K562 (cell line): ENCODE measurements around the gene BBOX1. TPM values are rescaled to one million over a fixed set of nuclear protein-coding genes. Genes with fewer than 3 reads are reported as not detected.

Experiments used
- ATAC-seq: fragments of 200-7000 bp; cut with Tn5 transposase; 3 replicates; pipeline ENCODE4 v1.9.1; 2020; ENCODE audit warnings: moderate library complexity
- BruUV-seq: library from RNA; stranded (reverse); fragments of 400-500 nt; replicated peaks from 2 replicates; lab custom pipeline; 2021; lab: Mats Ljungman, UMichigan
- CTCF ChIA-PET: fragments of 300-600 bp; formaldehyde crosslinking; extraction: SDS; loops from one replicate; lab custom pipeline; 2021; ENCODE audit warnings: low intra/inter-chr PET ratio; lab: Yijun Ruan, JAX
- POLR2A ChIA-PET: fragments of 300-600, 350-650 bp; sonication (Branson Sonifier 250); formaldehyde crosslinking; extraction: SDS; loops from one replicate; lab custom pipeline; 2021; ENCODE audit warnings: antibody characterized with exemption, inconsistent platforms; lab: Yijun Ruan, JAX
- DNase-seq, 4 experiments: peaks; one replicate each; pipeline versions ENCODE4 v3.0.0 to v3.0.0-alpha.2; 2011 to 2018; ENCODE audit warnings: low spot score in 3 of 4, mixed read lengths in 3 of 4; ENCODE audit errors: extremely low read depth in 1 of 4
- FAIRE-seq: peaks from 2 replicates; lab custom pipeline; 2011; peaks lifted over from hg19 to GRCh38; lab: Jason Lieb, UNC
- H2AFZ ChIP-seq: 2 replicates; pipeline ENCODE4 v1.6.0; 2011; ENCODE audit warnings: low read depth, low read length, control low read depth, inconsistent platforms
- H3K27ac ChIP-seq: fragments of 200-600 bp; 3 replicates; pipeline ENCODE4 v1.8.0; 2011; ENCODE audit warnings: low read depth, mild to moderate bottlenecking, control low read depth, inconsistent platforms, low read length, moderate library complexity, mixed read lengths; ENCODE audit errors: extremely low read depth
- H3K27me3 ChIP-seq, 2 experiments: fragments of 300-600 bp in 1 of 2; 2 replicates in 1 of 2; 3 replicates in 1 of 2; pipeline versions ENCODE4 v1.6.0 to v1.8.0; 2011; ENCODE audit warnings: inconsistent platforms in 2 of 2, low read length in 2 of 2, mild to moderate bottlenecking in 1 of 2, mixed read lengths in 1 of 2, moderate library complexity in 1 of 2; ENCODE audit not compliant: control insufficient read depth in 2 of 2, insufficient read depth in 2 of 2
- H3K36me3 ChIP-seq: fragments of 300-600 bp; 3 replicates; pipeline ENCODE4 v1.8.0; 2011; ENCODE audit warnings: mild to moderate bottlenecking, low read length, inconsistent platforms; ENCODE audit not compliant: control insufficient read depth, insufficient read depth
- H3K4me1 ChIP-seq, 2 experiments: fragments of 200-600 bp in 1 of 2; replicated peaks in 1 of 2; 2 replicates in 1 of 2; 3 replicates in 1 of 2; pipeline versions ENCODE4 v1.5.1 to v1.8.0; 2011; ENCODE audit warnings: inconsistent platforms in 2 of 2, low read length in 2 of 2, mild to moderate bottlenecking in 1 of 2, mixed read lengths in 1 of 2, moderate library complexity in 1 of 2; ENCODE audit not compliant: control insufficient read depth in 2 of 2, insufficient read depth in 2 of 2
- H3K4me2 ChIP-seq: 2 replicates; pipeline ENCODE4 v1.6.1; 2011; ENCODE audit warnings: low read length, control low read depth, inconsistent platforms, mixed read lengths; ENCODE audit not compliant: insufficient read depth
- H3K4me3 ChIP-seq: fragments of 200-600 bp; sonication (generic), shearing (Covaris generic); 2 replicates; pipeline ENCODE4 v1.5.1; 2016; ENCODE audit warnings: control low read depth, inconsistent platforms
- H3K79me2 ChIP-seq: fragments of 200-600 bp; 3 replicates; pipeline ENCODE4 v1.8.0; 2011; ENCODE audit warnings: low read length, inconsistent platforms; ENCODE audit not compliant: control insufficient read depth, insufficient read depth
- H3K9ac ChIP-seq, 2 experiments: 2 replicates each; pipeline versions ENCODE4 v1.6.0 to v1.6.1; 2011; ENCODE audit warnings: low read depth in 2 of 2, low read length in 2 of 2, control low read depth in 1 of 2, inconsistent platforms in 1 of 2, mild to moderate bottlenecking in 1 of 2, mixed read lengths in 1 of 2; ENCODE audit not compliant: insufficient read depth in 1 of 2
- H3K9me1 ChIP-seq: one replicate; pipeline ENCODE4 v1.6.0; 2011; ENCODE audit warnings: inconsistent platforms, mild to moderate bottlenecking, low read length, moderate library complexity; ENCODE audit not compliant: control insufficient read depth, insufficient read depth
- H3K9me3 ChIP-seq: replicated peaks from 2 replicates; pipeline ENCODE4 v1.5.1; 2011; ENCODE audit warnings: low read depth, low read length, inconsistent platforms; ENCODE audit not compliant: control insufficient read depth, insufficient read depth
- H4K20me1 ChIP-seq: replicated peaks from 2 replicates; pipeline ENCODE4 v1.6.1; 2011; ENCODE audit warnings: low read length, inconsistent platforms, mixed read lengths; ENCODE audit not compliant: control insufficient read depth, insufficient read depth
- ARNT ChIP-seq, 2 experiments: fragments of 450-650 bp; IDR thresholded peaks; 2 replicates each; pipeline ENCODE4 v1.6.1; 2016; ENCODE audit warnings: mild to moderate bottlenecking in 1 of 2
- BRF1 ChIP-seq: IDR thresholded peaks from 3 replicates; pipeline ENCODE4 v1.6.1; 2011; ENCODE audit warnings: borderline replicate concordance, mild to moderate bottlenecking; ENCODE audit not compliant: insufficient read length; ENCODE audit errors: extremely low read depth
- C11orf30 ChIP-seq: fragments of 450-650 bp; IDR thresholded peaks from 2 replicates; pipeline ENCODE4 v1.6.1; 2016; ENCODE audit warnings: low read depth, mild to moderate bottlenecking
- DIDO1 ChIP-seq: fragments of 450-650 bp; IDR thresholded peaks from 2 replicates; pipeline ENCODE4 v1.6.1; 2016; ENCODE audit warnings: low read depth, missing biosample characterization, missing genetic modification characterization
- FUS ChIP-seq: fragments of 200-400 bp; formaldehyde crosslinking; optimal IDR thresholded peaks from 2 replicates; pipeline ENCODE3; 2017; ENCODE audit warnings: low read depth, low read length
- HDAC3 ChIP-seq: fragments of 450-650 bp; IDR thresholded peaks from 2 replicates; pipeline ENCODE4 v1.6.1; 2018; ENCODE audit warnings: borderline replicate concordance, mild to moderate bottlenecking, moderate library complexity; ENCODE audit not compliant: partially characterized antibody
- JUNB ChIP-seq: fragments of 450-650 bp; formaldehyde crosslinking; conservative IDR thresholded peaks from 2 replicates; pipeline ENCODE4 v1.4.0; 2020; ENCODE audit warnings: mild to moderate bottlenecking
- LEF1 ChIP-seq: fragments of 450-650 bp; IDR thresholded peaks from 2 replicates; pipeline ENCODE4 v1.6.1; 2016; ENCODE audit warnings: mild to moderate bottlenecking
- MYC ChIP-seq, 2 experiments: fragments of 250-450 bp in 1 of 2; sonication (Bioruptor Pico) in 1 of 2; IDR thresholded peaks; 2 replicates each; pipeline versions ENCODE4 v1.5.1 to v1.6.1; 2012 to 2021; ENCODE audit warnings: low read depth in 2 of 2, borderline replicate concordance in 1 of 2, improper control_type of control experiment in 1 of 2, low read length in 1 of 2, mild to moderate bottlenecking in 1 of 2, moderate library complexity in 1 of 2
- PRMT5 ChIP-seq: sonication (generic); formaldehyde crosslinking; IDR thresholded peaks from 2 replicates; pipeline ENCODE4 v1.5.0; 2020; ENCODE audit warnings: missing genetic modification reagents
- SMAD1 ChIP-seq: fragments of 150-350 bp; IDR thresholded peaks from 2 replicates; pipeline ENCODE4 v1.6.1; 2014; ENCODE audit warnings: low read length, low read depth; ENCODE audit not compliant: partially characterized antibody
- SRF ChIP-seq, 2 experiments: fragments of 250-450, 450-650 bp in 1 of 2; sonication (Bioruptor Pico) in 1 of 2; sonication (generic) in 1 of 2; formaldehyde crosslinking; IDR thresholded peaks; 2 replicates each; pipeline versions ENCODE4 v1.5.0 to v1.5.1; 2020 to 2022; ENCODE audit warnings: mild to moderate bottlenecking in 1 of 2, missing genetic modification reagents in 1 of 2
- TRIM24 ChIP-seq, 2 experiments: fragments of 450-650 bp; IDR thresholded peaks; 2 replicates each; pipeline ENCODE4 v1.6.1; 2016
- YY1 ChIP-seq, 3 experiments: IDR thresholded peaks; 2 replicates each; pipeline ENCODE4 v1.6.1; 2011; ENCODE audit warnings: low read length in 2 of 3, mild to moderate bottlenecking in 2 of 3, moderate library complexity in 2 of 3, borderline replicate concordance in 1 of 3, control low read depth in 1 of 3, low read depth in 1 of 3; ENCODE audit not compliant: insufficient read depth in 3 of 3, insufficient replicate concordance in 2 of 3, control insufficient read depth in 1 of 3, insufficient read length in 1 of 3; ENCODE audit errors: extremely low read depth in 1 of 3
- ZNF780A ChIP-seq: fragments of 250-450 bp; sonication (Bioruptor Pico); IDR thresholded peaks from 2 replicates; pipeline ENCODE4 v1.5.0; 2021; ENCODE audit warnings: mild to moderate bottlenecking
- WGBS: fragments of 100-300 bp; shearing (Covaris generic); methylation state at CpG from one replicate; pipeline ENCODE4 v1.1.6; 2016; ENCODE audit warnings: low coverage, mixed read lengths; ENCODE audit not compliant: insufficient coverage; ENCODE audit errors: missing lambda C conversion rate; 5-methylcytosine and 5-hydroxymethylcytosine counted together
- in situ Hi-C: fragments of 300-500 bp; cut with MboI; formaldehyde crosslinking; loops from 4 replicates; pipeline ENCODE4 v1.15.0; 2018; ENCODE audit warnings: inconsistent platforms, mixed read lengths
- intact Hi-C: fragments of 100-400 bp; cut with micrococcal nuclease; formaldehyde crosslinking; loops from 2 replicates; pipeline ENCODE4 v1.14.2; 2022
- polyA plus RNA-seq, 8 experiments: library from polyadenylated mRNA; depleted of rRNA in 4 of 8; stranded (reverse) in 5 of 8; unstranded in 3 of 8; fragments of >200 nt; fragmentation: Nextera tagmentation in 2 of 8; fragmentation: Illumina TruSeq in 1 of 8; extraction: Ambion mirVana in 2 of 8; extraction: Trizol in 1 of 8; gene quantifications; 2 replicates each; pipeline versions ENCODE4 v1.2.1 to v1.2.3, GENCODE V29; 2011 to 2014; ENCODE audit warnings: inconsistent platforms in 1 of 8, missing spikeins in 1 of 8
- total RNA-seq, 7 experiments: library from RNA; depleted of rRNA in 6 of 7; stranded (reverse); fragments of >200 nt in 6 of 7; fragmentation: Illumina TruSeq in 2 of 7; extraction: Trizol in 2 of 7; gene quantifications; 2 replicates each; pipeline versions ENCODE4 v1.2.1 to v1.2.3, GENCODE V29; 2011 to 2021; ENCODE audit warnings: low replicate concordance in 1 of 7
- TF ChIP-seq, protein P1 (sequence below): fragments of 250-450 bp; sonication (Bioruptor Pico); IDR thresholded peaks from 2 replicates; pipeline ENCODE4 v1.5.0; 2022; ENCODE audit warnings: mild to moderate bottlenecking
- TF ChIP-seq, protein P2 (sequence below), 2 experiments: fragments of 450-650 bp; IDR thresholded peaks; 2 replicates each; pipeline ENCODE4 v1.6.1; 2016

The BBOX1 gene
- total and polyA plus RNA-seq, 9 of the 15 experiments (the other 6 are each of a cell fraction or from before 2014, with no cell fraction given), result not detected

DNA sequence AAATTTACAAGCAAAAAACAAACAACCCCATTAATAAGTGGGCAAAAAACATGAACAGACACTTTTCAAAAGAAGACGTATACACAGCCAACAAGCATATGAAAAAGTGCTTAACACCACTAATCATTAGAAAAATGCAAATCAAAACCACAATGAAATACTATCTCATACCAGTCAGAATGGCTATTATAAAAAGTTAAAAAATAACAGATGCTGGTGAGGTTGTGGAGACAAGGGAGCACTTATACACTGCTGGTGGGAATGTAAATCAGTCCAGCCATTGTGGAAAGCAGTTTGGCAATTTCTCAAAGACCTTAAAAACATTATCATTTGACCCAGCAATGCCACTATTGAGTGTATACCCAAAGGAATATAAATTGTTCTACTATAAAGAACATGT, 72.3 kb downstream of the BBOX1 start:
- Histone ChIP-seq H3K9me3 (no peaks in the 10 kb centered on the region; the same call in 1 of the 2 replicates), H3K4me3 (no peak overlapping the region), H3K4me2 (no peak overlapping the region), H3K9ac (no peak overlapping the region), H3K27me3 (no peaks in the 10 kb centered on the region), H3K9me1 (no peaks in the 10 kb centered on the region), H3K36me3 (no peaks in the 10 kb centered on the region), H3K4me1 (no peaks in the 10 kb centered on the region), H3K27ac (no peak overlapping the region), H3K79me2 (no peaks in the 10 kb centered on the region), H2AFZ (no peak overlapping the region), H4K20me1 (no peaks in the 10 kb centered on the region)
- intact Hi-C loops, result no loop called here
- TF ChIP-seq C11orf30 (no peak), TRIM24 (IDR thresholded peaks at IDR 0.05) (no peak), BRF1 (no peak), LEF1 (no peak), YY1 (IDR thresholded peaks at IDR 0.05; ENCODE audit: borderline replicate concordance in 1 of 3, control insufficient read depth in 1 of 3, extremely low read depth in 1 of 3, insufficient read depth in 3 of 3, insufficient read length in 1 of 3, insufficient replicate concordance in 2 of 3, low read depth in 1 of 3, low read length in 2 of 3) (no peak), PRMT5 (CRISPR knock-in tag) (no peak), HDAC3 (no peak), MYC (IDR thresholded peaks at IDR 0.05; ENCODE audit: low read depth, low read length) (no peak), MYC (CRISPR knock-in tag; IDR thresholded peaks at IDR 0.05; ENCODE audit: borderline replicate concordance, low read depth) (no peak), JUNB (no peak), FUS (no peak), SRF (CRISPR knock-in tag; IDR thresholded peaks at IDR 0.05) (no peak), SMAD1 (no peak), ARNT (IDR thresholded peaks at IDR 0.05) (no peak), ZNF780A (CRISPR knock-in tag) (no peak), DIDO1 (tag) (no peak)
- TF ChIP-seq, protein P1, sequence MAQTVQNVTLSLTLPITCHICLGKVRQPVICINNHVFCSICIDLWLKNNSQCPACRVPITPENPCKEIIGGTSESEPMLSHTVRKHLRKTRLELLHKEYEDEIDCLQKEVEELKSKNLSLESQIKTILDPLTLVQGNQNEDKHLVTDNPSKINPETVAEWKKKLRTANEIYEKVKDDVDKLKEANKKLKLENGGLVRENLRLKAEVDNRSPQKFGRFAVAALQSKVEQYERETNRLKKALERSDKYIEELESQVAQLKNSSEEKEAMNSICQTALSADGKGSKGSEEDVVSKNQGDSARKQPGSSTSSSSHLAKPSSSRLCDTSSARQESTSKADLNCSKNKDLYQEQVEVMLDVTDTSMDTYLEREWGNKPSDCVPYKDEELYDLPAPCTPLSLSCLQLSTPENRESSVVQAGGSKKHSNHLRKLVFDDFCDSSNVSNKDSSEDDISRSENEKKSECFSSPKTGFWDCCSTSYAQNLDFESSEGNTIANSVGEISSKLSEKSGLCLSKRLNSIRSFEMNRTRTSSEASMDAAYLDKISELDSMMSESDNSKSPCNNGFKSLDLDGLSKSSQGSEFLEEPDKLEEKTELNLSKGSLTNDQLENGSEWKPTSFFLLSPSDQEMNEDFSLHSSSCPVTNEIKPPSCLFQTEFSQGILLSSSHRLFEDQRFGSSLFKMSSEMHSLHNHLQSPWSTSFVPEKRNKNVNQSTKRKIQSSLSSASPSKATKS (CRISPR knock-in tag), result no peak
- TF ChIP-seq, protein P2, sequence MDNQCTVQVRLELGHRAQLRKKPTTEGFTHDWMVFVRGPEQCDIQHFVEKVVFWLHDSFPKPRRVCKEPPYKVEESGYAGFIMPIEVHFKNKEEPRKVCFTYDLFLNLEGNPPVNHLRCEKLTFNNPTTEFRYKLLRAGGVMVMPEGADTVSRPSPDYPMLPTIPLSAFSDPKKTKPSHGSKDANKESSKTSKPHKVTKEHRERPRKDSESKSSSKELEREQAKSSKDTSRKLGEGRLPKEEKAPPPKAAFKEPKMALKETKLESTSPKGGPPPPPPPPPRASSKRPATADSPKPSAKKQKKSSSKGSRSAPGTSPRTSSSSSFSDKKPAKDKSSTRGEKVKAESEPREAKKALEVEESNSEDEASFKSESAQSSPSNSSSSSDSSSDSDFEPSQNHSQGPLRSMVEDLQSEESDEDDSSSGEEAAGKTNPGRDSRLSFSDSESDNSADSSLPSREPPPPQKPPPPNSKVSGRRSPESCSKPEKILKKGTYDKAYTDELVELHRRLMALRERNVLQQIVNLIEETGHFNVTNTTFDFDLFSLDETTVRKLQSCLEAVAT (IDR thresholded peaks at IDR 0.05), result no peak
- DNase-seq, result no peak
- FAIRE-seq, result no peak
- in situ Hi-C loops, result no loop called here
- 0% methylated on average over 1 of the region's 1 CpG for WGBS
- CTCF ChIA-PET, result no interaction called here
- POLR2A ChIA-PET, result no interaction called here
- BruUV-seq, result no TSS peak
- ATAC-seq, result no peak
